ENCODE results near the gene XAF1.

XAF1 gene

DNA sequence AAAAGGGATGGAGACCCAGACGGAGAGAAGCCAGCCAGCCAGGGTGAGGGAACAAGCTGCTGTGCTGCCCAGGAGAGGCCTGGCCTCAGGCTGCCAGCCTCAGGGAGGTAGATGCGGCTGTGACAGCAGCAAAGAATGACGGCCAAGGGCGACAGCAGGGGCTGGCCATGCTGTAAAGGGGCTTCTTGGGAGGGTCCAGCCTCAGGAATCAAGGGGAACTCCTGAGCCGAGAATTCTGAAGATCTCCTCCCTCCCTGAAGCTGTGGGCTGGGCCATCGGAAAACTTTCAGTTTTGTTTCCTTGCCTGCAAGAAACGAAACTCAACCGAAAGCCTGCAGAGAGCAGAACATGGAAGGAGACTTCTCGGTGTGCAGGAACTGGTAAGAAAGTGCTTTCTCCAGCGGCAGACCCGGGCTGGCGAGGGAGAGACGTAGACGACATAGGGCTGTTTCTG is at the start of gene XAF1:
TSS of gene XAF1 (plus strand) at position 316 of the 454 bp plus-strand sequence. CDS start at position 349, 33 bp downstream.
- no peak for TF ChIP-seq CTCF (IDR thresholded peaks at IDR 0.05; ENCODE audit: low read depth, low read length, missing control alignments)
- peak; percentile 47 for DNase-seq (ENCODE audit: low read depth)
- peak within 1 kb of the TSS; percentile 57 for H3K4me3 ChIP-seq (ENCODE audit: low read depth, low read length)

GRCh38 chr17:6706499-6706898 is 49.3 kb upstream of the XAF1 start:
- TF ChIP-seq CTCF (IDR thresholded peaks at IDR 0.05; ENCODE audit: low read depth, low read length, missing control alignments): no peak
- DNase-seq (ENCODE audit: low read depth): no peak
- H3K4me3 ChIP-seq (ENCODE audit: low read depth, low read length): no peak overlapping the region

- TF ChIP-seq CTCF (IDR thresholded peaks at IDR 0.05; ENCODE audit: low read depth, low read length, missing control alignments): no peak
- H3K4me3 ChIP-seq (ENCODE audit: low read depth, low read length): no peak overlapping the region
- DNase-seq (ENCODE audit: low read depth): no peak
Observed at GRCh38 chr17:6706996-6707395, 48.9 kb upstream of the XAF1 start.

- H3K4me3 ChIP-seq (ENCODE audit: low read depth, low read length): no peak overlapping the region
- no peak for TF ChIP-seq CTCF (IDR thresholded peaks at IDR 0.05; ENCODE audit: low read depth, low read length, missing control alignments)
- DNase-seq (ENCODE audit: low read depth): no peak
Observed at GRCh38 chr17:6708357-6708961, 47.4 kb upstream of the XAF1 start.

GRCh38 chr17:6710317-6710716 is 45.5 kb upstream of the XAF1 start:
- peak; percentile 9 for TF ChIP-seq CTCF (IDR thresholded peaks at IDR 0.05; ENCODE audit: low read depth, low read length, missing control alignments)
- no peak for DNase-seq (ENCODE audit: low read depth)

GRCh38 chr17:6711081-6711674 is 44.7 kb upstream of the XAF1 start:
- H3K4me3 ChIP-seq (ENCODE audit: low read depth, low read length): no peak overlapping the region
- no peak for DNase-seq (ENCODE audit: low read depth)
- no peak for TF ChIP-seq CTCF (IDR thresholded peaks at IDR 0.05; ENCODE audit: low read depth, low read length, missing control alignments)

More at GRCh38 chr17:6710317-6710716, 45.5 kb upstream of the XAF1 start:
- H3K4me3 ChIP-seq (ENCODE audit: low read depth, low read length): no peak overlapping the region

DNA sequence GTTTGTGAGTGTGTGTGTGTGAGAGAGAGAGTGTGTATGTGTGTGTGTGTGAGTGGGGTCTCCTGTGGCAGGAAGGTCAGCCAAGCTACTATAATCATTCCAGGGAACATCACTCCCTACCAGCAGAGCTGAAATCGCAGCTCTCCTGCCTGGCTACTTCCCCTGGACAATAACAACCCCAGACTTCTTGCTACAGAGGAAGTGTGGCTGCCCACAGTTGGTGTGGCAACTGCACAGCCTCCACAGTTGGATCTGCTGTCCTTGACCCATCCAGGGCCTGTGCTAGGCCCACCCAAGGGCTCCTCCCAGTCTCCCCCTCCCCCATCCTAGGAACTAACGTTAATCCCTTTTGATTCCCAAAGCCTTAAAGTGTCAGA is 44.2 kb upstream of the XAF1 start:
- no peak for DNase-seq (ENCODE audit: low read depth)
- H3K4me3 ChIP-seq (ENCODE audit: low read depth, low read length): no peak overlapping the region
- TF ChIP-seq CTCF (IDR thresholded peaks at IDR 0.05; ENCODE audit: low read depth, low read length, missing control alignments): no peak
